GM12874 (cell line): ENCODE results near the gene TECPR1.

Experiments
- CTCF ChIP-seq: IDR thresholded peaks from 2 replicates; pipeline ENCODE4 v1.5.1; 2011; ENCODE audit warnings: low read depth, mild to moderate bottlenecking, control low read depth, low read length, moderate library complexity; ENCODE audit not compliant: insufficient read depth

The TECPR1 gene

GRCh38 chr7:98240961-98241673, 10.9 kb downstream of the TECPR1 start:
- peak; percentile 84 for TF ChIP-seq CTCF

GRCh38 chr7:98238976-98239375, 13.1 kb downstream of the TECPR1 start:
- no peak for TF ChIP-seq CTCF

GRCh38 chr7:98238076-98238475, 14.0 kb downstream of the TECPR1 start:
- no peak for TF ChIP-seq CTCF

GRCh38 chr7:98236355-98237185, 15.5 kb downstream of the TECPR1 start:
- no peak for TF ChIP-seq CTCF

- no peak for TF ChIP-seq CTCF
Measured at GRCh38 chr7:98235901-98236300, 16.1 kb downstream of the TECPR1 start.

GRCh38 chr7:98234429-98235147, 17.4 kb downstream of the TECPR1 start:
- TF ChIP-seq CTCF: no peak

- no peak for TF ChIP-seq CTCF
Measured at GRCh38 chr7:98233219-98234070, 18.6 kb downstream of the TECPR1 start.
